Activated CD8-positive, alpha-beta memory T cell treated with anti-CD3 and anti-CD28 coated beads for 36 hours (primary cell): ENCODE data around the gene ABTB2. TPM values are rescaled to one million over a fixed set of nuclear protein-coding genes. Genes with fewer than 3 reads are reported as not detected.

Experiments used
- CTCF ChIA-PET: fragments of 350-600 bp; sonication (Branson Sonifier 250); formaldehyde crosslinking; loops from one replicate; lab custom pipeline; 2021; ENCODE audit warnings: antibody characterized with exemption; lab: Charles Lee
- POLR2A ChIA-PET: fragments of 350-600 bp; sonication (Branson Sonifier 250); formaldehyde crosslinking; loops from one replicate; lab custom pipeline; 2021; ENCODE audit warnings: antibody characterized with exemption; lab: Charles Lee
- total RNA-seq, 2 experiments: library from RNA; stranded (reverse); gene quantifications; one replicate each; pipeline ENCODE4 v1.2.3, GENCODE V29; 2021

The ABTB2 gene
- total RNA-seq, 2 experiments from 2014 or later: 6.1 to 6.2 TPM

DNA sequence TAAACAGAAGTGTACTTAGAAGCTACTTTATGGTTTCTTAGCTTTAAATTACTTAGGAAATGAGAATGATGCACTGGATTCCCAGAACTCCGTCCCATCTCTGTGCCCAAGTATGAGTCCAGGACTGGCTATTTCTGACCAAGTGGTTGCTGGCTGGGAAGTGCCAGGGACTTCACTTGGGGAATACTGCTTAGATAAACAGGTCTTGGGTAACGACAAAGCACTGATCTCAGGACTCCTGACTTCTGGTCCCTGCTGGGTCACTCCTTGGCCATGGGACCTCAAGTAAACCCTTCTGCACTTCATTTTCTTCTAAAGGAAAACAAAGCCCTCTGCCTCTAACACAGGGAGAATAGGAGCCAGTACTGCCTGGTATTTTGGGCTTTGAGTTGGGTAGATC, 27.9 kb downstream of the ABTB2 start:
- ChIA-PET CTCF (no interaction called here), POLR2A (no interaction called here)

DNA sequence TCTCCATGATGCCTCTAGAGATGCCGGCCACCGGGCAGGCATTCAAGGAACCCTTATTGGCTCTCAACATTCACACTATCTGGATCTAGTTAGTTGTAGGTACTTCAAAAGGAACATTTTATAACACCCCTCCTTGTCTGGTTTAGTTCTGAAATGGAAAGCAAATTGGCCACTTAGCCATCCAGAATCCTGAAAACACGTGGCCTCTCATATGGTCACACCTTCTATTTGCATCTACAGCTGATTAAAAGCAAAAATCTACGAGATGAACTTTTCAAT, 29.2 kb downstream of the ABTB2 start:
- CTCF ChIA-PET: interaction anchor here (1.6 kb wide), 1 partner anchor 154 kb away, joined by 3 read pairs; no protein-coding TSS in a partner anchor

DNA sequence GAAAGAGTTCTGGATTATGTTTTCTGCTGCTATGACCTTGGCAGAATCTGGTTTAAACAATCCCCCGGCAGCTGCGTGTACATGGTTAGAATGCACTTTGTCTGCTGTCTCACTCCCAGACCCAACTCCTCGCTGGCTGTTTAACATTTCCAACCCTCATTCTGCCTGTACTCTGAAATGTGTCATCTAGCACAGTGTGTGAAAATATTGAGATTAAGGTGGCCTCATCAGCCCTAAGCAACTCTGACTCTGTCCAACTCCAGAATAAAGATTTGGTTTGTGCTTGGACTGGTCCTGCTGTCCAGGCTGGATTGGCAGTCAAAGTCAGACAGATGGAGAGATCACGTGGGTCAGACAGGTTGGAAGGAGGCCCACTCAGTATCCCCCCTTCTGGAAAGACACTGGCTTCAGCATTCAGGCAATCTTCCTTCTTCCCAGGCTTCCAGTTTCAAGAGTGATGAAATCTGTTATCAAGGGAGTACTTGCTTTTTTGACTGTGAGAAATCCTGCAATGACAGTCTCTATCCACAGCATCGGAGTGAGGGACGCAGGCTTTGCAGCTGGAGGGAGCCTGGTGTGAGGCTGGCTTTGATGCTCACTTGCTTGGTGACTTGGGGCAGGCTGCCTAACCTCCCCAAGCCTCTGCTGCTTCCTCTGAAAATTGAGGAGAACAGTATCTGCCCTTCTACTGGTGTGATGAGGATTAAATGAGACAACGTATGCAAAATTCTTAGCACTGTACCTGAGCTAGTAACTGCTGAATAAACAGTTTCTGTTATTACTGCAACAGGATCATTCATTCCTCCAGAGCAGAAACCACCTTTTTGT, 29.8 kb downstream of the ABTB2 start:
- ChIA-PET CTCF (interaction anchor here (1.6 kb wide), 1 partner anchor 154 kb away, joined by 3 read pairs; no protein-coding TSS in a partner anchor), POLR2A (no interaction called here)

More for the DNA sequence above, 29.2 kb downstream of the ABTB2 start:
- POLR2A ChIA-PET: no interaction called here

DNA sequence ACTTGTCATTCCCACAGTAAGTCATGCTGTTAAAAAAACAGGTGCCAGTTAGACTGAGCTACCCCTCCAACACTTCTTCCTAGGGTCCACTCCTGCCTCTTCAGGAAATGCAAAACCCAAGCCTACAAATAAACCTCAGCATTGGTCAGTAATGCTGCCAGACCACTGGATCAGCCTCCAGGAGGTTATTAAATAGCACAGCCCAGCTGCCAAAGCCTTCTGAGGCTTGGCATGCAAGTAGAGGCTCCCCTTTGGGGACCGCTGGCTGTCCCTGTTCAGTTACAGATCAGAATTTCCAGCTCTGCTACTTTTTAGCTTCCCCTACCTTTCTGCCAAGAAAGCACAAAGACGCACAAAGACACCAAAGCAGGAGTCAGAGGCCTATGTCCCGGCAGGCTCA, 33.3 kb downstream of the ABTB2 start:
- CTCF ChIA-PET: no interaction called here
- POLR2A ChIA-PET: no interaction called here

DNA sequence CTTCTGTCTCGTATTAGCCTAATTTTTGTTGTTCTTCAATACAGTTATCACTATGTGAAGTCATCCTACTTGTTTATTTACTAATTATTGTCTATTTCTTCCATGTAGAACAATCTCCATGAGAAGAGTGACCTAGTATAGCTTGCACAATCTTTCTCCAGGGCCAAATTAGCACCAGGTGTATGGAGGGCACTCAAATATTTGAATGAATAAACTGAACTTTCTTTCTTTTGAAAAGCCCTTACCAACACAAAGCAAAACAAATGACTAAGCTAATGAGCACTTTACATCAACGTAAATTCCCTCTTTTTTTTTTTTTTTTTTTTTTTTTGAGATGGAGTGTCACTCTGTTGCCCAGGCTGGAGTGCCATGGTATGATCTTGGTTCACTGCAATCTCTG, 34.2 kb downstream of the ABTB2 start:
- ChIA-PET CTCF (no interaction called here), POLR2A (no interaction called here)

DNA sequence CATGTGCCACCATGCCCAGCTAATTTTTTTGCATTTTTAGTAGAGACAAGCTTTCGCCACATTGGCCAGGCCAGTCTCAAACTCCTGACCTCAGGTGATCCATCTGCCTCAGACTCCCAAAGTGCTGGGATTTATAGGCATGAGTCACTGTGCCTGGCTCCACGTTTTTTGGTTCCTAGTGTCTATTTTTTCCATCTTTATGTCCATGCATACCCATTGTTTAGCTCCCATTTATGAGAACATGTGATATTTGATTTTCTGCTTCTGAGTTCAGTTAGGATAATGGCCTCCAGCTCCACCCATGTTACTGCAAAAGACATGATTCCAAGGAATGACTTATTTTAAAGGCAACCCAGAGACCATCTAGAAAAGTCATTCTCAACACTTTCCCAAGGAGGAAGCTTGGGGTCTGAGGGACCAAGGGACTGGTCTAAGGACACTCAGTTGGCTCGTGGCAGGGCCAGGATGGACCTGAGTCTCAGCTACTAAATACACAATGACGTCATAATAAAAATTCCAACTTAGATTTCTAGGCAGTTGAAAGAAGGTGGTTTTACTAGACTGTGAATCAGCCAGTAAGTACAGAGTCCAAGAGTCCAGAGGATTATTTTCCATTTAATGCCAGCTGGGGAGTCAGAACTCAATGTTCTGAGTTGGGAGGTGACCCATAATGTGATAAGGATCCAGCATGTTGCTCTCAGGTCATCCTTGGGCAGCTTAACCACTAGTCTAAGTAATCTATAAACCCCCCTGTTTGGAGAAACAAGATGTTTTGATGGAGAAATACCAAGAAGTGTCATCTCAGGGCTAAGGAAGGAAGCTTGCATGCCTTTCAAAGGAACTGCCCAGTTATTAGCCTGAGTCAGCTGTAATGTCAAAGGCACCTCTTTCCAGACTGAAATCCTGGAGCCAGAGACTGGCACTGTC, 39.4 kb downstream of the ABTB2 start:
- ChIA-PET CTCF (no interaction called here), POLR2A (no interaction called here)

DNA sequence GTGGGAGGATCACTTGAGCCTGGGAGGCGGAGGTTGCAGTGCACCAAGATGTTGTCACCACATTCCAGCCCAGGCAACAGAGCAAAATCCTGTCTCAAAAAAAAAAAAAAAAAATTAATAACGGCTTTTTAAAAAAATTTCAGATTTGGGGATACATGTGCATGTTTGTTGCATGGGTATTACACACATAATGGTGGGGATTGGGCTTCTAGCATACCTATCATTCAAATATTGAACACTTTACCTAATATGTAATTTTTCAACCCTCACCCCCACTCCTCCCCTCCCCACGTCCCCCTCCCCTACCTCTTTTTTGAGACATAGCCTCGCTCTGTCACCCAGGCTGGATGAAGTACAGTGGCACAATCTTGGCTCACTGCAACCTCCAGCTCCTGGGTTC, 40.1 kb downstream of the ABTB2 start:
- ChIA-PET POLR2A (no interaction called here), CTCF (no interaction called here)

DNA sequence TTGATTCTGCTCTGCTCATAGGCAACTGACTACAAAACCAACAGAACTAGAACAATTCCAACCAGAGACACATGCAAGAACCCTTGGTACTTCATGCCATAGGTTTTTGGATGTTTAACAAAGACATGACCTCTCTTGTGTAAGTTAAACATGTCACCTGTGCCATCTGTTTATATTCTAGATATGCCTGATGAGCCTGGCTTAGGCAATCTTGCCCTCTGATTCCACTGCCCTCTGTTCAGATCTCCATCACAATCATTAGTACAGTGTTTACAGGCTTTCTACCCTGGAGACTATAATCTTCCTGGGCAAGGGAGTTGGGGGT, 40.8 kb downstream of the ABTB2 start:
- CTCF ChIA-PET: no interaction called here

DNA sequence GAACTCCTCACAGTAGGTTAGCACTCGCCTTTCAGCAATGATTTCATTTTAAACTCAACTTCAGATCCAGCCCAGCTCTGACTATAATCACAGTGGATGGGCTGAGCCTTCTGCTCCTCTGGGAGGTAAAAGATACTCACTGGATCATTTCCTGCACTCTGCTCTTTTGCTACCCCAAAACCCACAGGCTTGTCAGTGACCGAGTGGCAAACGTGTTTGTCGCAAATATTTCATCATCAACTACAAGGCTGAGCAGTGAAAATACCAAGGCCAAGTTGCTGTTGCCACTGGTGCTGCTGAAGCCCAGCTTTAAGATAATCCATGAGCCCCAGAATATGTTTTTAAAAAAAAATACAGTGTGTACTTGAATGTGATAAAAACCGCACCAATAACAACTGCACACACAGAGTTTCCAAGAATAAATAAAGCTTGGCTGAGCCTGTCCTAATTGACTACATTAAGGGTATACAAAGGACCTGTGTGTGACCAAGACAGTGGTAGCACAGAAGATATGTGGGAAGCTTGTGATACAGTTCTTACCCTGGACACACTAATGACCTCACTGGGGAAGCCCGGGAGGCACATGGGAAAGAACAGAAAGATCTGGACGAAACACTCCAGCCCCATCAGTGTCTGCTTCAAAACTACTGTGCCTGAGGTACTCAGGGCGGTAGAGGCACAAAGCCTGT, 41.3 kb downstream of the ABTB2 start:
- CTCF ChIA-PET: no interaction called here
- POLR2A ChIA-PET: no interaction called here

More for the DNA sequence above, 40.8 kb downstream of the ABTB2 start:
- POLR2A ChIA-PET: no interaction called here

DNA sequence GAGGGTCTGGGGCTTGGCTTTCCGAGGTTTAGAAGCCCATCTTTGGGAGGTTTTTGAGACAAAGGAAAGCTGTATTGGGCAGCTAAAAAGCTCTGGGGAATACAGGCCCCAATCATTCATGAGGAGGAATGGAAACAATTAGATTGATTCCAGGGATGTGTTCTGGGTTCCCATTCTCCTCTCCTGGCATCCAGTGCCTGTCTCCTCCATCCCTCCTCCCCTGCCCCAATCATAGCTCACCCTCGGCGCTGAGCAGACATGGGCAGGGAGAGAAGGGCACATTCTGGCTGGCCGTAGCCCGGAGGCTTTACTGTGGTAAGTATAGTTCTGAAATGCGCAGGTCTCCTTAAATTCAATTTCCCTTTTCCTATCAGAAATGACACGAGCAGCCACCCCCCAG, 42.4 kb downstream of the ABTB2 start:
- ChIA-PET POLR2A (no interaction called here), CTCF (no interaction called here)

DNA sequence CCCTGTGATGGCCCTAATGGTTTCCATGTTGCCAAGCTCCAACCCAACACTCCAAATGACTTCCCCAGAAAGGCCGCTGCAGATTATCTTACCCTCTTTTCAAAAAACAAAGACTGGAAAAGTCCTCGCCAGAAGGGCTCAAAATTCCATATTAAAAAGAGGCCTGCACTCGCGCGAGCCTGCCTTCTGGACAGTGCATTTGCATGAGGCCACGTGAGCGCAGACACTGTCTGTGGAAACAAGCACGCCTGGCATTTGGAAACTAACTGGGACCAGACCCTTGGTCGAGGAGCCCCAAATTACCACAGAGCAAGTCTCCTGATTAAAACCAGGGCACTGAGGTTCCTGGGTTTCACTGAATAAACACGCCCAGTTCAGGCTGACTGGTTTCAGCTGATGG, 42.9 kb downstream of the ABTB2 start:
- ChIA-PET POLR2A (no interaction called here), CTCF (no interaction called here)

DNA sequence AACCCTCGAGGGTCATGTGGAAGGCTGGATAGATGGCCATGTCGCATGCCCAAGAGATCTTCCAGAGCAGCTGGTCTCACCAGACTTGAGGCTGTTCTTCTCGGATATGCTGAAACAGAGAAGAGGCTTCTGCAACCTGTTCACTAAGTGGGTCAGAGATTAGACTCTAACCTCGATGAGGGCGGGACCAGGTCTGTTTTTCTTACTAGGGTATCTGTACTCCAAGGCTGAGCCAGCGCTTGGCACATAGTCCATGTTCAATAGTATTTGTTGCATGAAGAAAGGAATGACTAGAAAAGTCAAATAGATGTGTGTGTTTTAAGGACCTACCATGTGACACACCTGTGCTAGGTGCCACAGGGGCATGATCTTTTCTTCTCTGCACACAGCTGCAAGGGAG, 43.6 kb downstream of the ABTB2 start:
- CTCF ChIA-PET: no interaction called here
- POLR2A ChIA-PET: no interaction called here

DNA sequence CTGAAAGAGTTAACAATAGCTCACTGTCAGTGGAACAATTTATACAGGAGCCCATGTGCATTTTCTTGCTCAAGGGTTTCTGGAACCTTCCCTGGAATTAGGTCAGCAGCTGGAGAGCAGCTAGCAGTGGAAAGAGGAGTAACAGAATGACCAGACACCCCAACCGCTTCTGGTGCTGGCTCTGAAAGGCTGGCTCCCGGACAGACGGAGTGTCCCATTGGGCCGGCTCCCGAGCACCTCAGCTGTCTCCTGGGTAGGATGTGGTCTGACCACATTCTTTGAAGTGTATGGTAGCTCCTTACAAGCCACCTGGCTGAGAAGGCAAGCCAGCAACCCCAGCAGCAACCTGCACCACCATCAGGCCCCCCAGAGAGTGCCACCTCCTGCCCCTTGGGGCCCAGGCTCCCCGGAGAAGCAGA, 44.7 kb downstream of the ABTB2 start:
- ChIA-PET POLR2A (no interaction called here), CTCF (no interaction called here)

DNA sequence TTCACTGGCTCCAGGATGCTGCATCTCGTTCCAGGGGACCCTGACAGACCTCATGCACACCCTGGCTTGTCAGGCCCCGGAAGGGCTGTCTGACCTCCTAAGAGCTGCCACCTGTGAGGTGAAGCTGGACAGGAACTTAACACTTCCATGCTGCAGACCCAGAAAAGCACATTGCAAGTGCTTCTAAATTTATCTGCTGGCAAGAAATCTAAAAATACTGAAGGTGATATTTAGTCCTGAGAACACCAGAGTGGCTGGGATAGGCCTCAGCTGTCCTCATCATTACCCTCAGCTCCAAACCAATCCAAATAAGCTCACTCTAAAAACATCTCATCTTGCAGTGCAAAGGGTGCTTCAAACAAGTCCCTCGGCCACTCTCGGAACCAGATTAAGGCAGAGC, 46.7 kb downstream of the ABTB2 start:
- ChIA-PET CTCF (no interaction called here), POLR2A (no interaction called here)

DNA sequence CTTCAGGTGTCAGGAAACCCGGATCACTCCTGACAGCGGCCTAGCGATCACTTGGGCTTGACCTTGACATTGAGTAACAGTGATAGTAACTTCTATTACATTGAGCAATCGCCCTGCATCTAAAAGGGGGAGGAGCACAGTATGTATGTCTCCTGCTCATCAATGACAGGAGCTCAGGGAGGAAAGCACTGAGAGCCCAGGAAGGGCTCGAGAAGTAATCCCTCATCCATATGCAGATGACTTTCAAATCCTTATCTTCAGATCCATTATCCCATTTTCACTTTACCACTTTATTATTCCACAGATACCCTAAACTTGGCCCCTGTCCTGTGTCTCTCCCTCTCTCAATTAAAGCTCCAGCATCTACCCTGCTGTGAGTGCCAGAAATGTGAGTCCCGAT, 47.8 kb downstream of the ABTB2 start:
- ChIA-PET POLR2A (no interaction called here), CTCF (no interaction called here)

DNA sequence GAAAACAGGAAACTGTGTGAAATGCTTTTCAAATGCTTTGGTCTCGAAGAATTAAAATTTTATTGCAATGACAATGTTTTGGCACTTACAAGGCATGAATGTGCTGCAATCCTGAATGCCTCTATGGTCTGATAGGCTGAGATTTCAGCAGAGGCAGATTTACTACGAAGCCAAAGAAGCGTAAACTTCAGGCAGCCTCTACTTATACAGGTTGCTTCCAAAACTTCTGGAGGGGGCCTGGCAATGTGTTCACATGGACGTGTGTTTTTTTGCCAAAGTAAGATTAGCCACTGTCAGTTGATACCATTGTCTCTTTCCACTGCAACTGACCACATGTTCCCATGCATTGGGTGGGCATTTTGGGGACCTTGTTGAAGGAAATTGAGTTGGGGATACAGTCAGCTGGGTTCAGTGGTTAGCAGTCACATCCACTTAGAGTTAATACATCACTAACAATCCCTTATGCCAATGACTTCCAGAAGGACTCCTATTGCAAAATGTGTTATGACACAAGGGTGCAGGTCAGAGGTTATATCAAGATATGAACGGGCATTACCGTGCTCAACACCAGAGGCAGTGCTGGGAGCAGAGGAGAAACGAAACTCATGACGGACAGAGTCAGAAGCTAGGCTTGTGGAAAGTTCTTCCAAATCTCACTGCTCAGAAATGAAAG, 48.8 kb downstream of the ABTB2 start:
- ChIA-PET POLR2A (no interaction called here), CTCF (interaction anchor here (0.7 kb wide), 1 partner anchor 249 kb away, joined by 4 read pairs; no protein-coding TSS in a partner anchor)

DNA sequence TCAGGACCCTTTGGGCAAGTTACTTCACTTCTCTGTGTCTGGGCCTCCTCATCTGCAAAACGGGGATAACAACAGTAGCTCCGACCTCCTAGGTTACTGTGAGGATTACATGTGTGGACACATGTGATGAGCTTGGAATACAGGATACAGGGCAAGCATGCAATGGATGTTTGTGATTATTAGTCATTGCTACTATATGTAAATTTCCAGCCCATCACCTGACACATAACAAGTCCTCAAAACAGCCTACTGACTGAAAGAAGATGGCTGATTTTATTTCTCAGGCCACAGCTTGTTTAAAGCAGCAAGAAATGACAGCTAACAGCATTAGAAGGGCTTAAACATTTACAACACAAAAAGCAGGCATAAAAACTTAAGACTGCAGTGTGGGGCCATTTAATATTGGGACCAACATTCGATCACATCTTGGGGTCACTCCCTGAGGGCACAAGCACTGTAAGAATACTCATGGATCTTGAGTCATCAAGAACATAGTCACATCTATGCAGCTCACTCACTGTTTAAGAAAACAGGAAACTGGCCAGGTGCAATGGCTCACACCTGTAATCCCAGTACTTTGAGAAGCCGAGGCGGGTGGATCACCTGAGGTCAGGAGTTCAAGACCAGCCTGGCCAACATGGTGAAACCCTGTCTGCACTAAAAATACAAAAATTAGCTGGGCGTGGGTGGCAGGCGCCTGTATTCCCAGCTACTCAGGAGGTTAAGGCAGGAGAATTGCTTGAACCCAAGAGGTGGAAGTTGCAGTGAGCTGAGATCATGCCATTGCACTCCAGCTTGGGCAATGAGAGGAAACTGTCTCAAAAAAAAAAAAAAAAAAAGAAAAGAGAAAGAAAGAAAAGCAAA, 49.5 kb downstream of the ABTB2 start:
- CTCF ChIA-PET: interaction anchor here (0.7 kb wide), 1 partner anchor 249 kb away, joined by 4 read pairs; no protein-coding TSS in a partner anchor
- POLR2A ChIA-PET: no interaction called here

DNA sequence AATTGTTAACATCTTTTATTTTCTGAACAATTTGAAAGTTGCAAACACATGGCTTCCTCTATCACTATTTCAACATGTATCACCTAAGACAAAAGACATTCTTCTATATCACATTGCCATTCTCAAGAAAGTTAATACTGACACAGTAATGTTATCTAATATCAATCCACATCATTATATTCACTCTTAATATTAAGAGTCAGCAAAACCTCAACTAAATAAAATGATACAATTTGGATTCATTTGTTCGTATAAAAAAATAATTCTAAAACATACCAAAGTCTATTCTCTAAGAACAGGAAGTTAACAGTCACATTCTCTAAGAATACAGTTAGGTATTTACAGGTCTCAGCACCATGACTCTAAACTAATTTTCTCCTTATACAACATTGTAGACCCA, 52.0 kb downstream of the ABTB2 start:
- ChIA-PET CTCF (no interaction called here), POLR2A (no interaction called here)

DNA sequence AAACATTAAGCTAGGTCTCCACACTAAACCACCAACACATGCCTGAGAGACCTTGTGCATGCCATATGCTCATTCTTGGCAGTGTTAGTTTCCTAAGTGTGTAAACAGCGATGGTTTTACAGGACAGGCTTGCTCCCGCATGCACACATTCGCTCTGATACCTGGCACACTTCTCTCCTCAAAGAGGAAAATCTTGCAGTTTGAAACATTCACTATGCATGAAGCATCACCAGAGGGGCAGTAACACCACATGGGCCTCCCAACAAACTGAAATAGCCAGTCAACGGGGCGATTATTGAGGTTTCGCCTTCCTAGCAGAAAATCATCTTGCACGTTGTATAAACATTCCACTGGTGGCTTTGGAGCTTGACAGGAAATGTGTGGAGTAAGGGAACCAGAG, 52.6 kb downstream of the ABTB2 start:
- POLR2A ChIA-PET: no interaction called here
- CTCF ChIA-PET: no interaction called here
